ENCODE measurements around the gene PITHD1.

GRCh38 chr1:23763041-23763577 is 15.1 kb upstream of the PITHD1 start:
- TF ChIP-seq, protein P1, sequence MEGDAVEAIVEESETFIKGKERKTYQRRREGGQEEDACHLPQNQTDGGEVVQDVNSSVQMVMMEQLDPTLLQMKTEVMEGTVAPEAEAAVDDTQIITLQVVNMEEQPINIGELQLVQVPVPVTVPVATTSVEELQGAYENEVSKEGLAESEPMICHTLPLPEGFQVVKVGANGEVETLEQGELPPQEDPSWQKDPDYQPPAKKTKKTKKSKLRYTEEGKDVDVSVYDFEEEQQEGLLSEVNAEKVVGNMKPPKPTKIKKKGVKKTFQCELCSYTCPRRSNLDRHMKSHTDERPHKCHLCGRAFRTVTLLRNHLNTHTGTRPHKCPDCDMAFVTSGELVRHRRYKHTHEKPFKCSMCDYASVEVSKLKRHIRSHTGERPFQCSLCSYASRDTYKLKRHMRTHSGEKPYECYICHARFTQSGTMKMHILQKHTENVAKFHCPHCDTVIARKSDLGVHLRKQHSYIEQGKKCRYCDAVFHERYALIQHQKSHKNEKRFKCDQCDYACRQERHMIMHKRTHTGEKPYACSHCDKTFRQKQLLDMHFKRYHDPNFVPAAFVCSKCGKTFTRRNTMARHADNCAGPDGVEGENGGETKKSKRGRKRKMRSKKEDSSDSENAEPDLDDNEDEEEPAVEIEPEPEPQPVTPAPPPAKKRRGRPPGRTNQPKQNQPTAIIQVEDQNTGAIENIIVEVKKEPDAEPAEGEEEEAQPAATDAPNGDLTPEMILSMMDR (IDR thresholded peaks at IDR 0.05): no peak
- TF ChIP-seq POLR2A (IDR thresholded peaks at IDR 0.05): no peak
